Fibroblast of lung (primary cell): ENCODE results near the gene CPA4. TPM values are rescaled to one million over a fixed set of nuclear protein-coding genes. Genes with fewer than 3 reads are reported as not detected.

Experiments
- DNase-seq, 2 donors: peaks; one replicate each; pipeline versions ENCODE4 v3.0.0 to v3.0.0-alpha.2; 2010; ENCODE audit warnings: low read depth in 2 of 2
- H2AFZ ChIP-seq: 2 replicates; pipeline ENCODE4 v1.5.1; 2012; ENCODE audit warnings: low read length, control low read depth, inconsistent platforms
- H3K27ac ChIP-seq: 2 replicates; pipeline ENCODE4 v1.5.1; 2011; ENCODE audit warnings: low read length, control low read depth; ENCODE audit not compliant: insufficient read depth
- H3K27me3 ChIP-seq: 2 replicates; pipeline ENCODE4 v1.5.1; 2011; ENCODE audit warnings: mild to moderate bottlenecking, low read length; ENCODE audit not compliant: control insufficient read depth, insufficient read depth
- H3K36me3 ChIP-seq: 2 replicates; pipeline ENCODE4 v1.5.1; 2011; ENCODE audit warnings: low read length; ENCODE audit not compliant: control insufficient read depth, insufficient read depth
- H3K4me1 ChIP-seq: 2 replicates; pipeline ENCODE4 v1.5.1; 2011; ENCODE audit warnings: low read length; ENCODE audit not compliant: control insufficient read depth, insufficient read depth; ENCODE audit errors: extremely low read depth
- H3K4me2 ChIP-seq: 2 replicates; pipeline ENCODE4 v1.5.1; 2011; ENCODE audit warnings: low read length, control low read depth; ENCODE audit not compliant: insufficient read depth; ENCODE audit errors: extremely low read depth
- H3K4me3 ChIP-seq, 4 experiments: fragments of 200-600 bp in 1 of 4; sonication (generic) in 1 of 4; replicated peaks in 1 of 4; 2 replicates each; pipeline ENCODE4 v1.5.1; 2011 to 2016; ENCODE audit warnings: low read length in 4 of 4, low read depth in 3 of 4, mild to moderate bottlenecking in 3 of 4, control low read depth in 2 of 4, inconsistent platforms in 1 of 4, mixed read lengths in 1 of 4; ENCODE audit not compliant: insufficient read depth in 1 of 4; ENCODE audit errors: control extremely low read depth in 1 of 4
- H3K79me2 ChIP-seq: 2 replicates; pipeline ENCODE4 v1.5.1; 2012; ENCODE audit warnings: mild to moderate bottlenecking, low read length, inconsistent platforms; ENCODE audit not compliant: control insufficient read depth, insufficient read depth
- H3K9ac ChIP-seq: 2 replicates; pipeline ENCODE4 v1.5.1; 2011; ENCODE audit warnings: mild to moderate bottlenecking, low read length, control low read depth; ENCODE audit not compliant: insufficient read depth
- H3K9me3 ChIP-seq: 2 replicates; pipeline ENCODE4 v1.5.1; 2012; ENCODE audit warnings: low read depth, low read length; ENCODE audit not compliant: control insufficient read depth, insufficient read depth
- H4K20me1 ChIP-seq: 2 replicates; pipeline ENCODE4 v1.5.1; 2011; ENCODE audit warnings: low read length; ENCODE audit not compliant: control insufficient read depth, insufficient read depth; ENCODE audit errors: extremely low read depth
- CTCF ChIP-seq, 2 donors: IDR thresholded peaks in 1 of 2; conservative IDR thresholded peaks in 1 of 2; 1 replicate in 1 of 2; 2 replicates in 1 of 2; pipeline ENCODE4 v1.5.1; 2011 to 2012; ENCODE audit warnings: low read length in 2 of 2, control low read depth in 1 of 2, inconsistent platforms in 1 of 2, low read depth in 1 of 2, mild to moderate bottlenecking in 1 of 2
- EZH2 ChIP-seq: IDR thresholded peaks from 2 replicates; pipeline ENCODE4 v1.5.1; 2012; ENCODE audit warnings: low read length, control low read depth, mild to moderate bottlenecking; ENCODE audit errors: missing control alignments
- polyA plus RNA-seq, 2 donors: library from polyadenylated mRNA; depleted of rRNA in 1 of 2; stranded (reverse) in 1 of 2; unstranded in 1 of 2; fragments of >200 nt; gene quantifications; 2 replicates each; pipeline ENCODE4 v1.2.1, GENCODE V29; 2011 to 2012; ENCODE audit warnings: missing spikeins in 1 of 2
- total RNA-seq: library from RNA; depleted of rRNA; stranded (reverse); fragments of >200 nt; gene quantifications from 2 replicates; pipeline ENCODE4 v1.2.1, GENCODE V29; 2014

Gene CPA4
- total and polyA plus RNA-seq, 2 donors (not counting 1 experiment from before 2014, with no cell fraction given): 6.4 to 48.3 TPM

- Histone ChIP-seq H3K27me3 (no peaks in the 10 kb centered on the region), H3K79me2 (no peaks in the 10 kb centered on the region), H3K4me1 (no peaks in the 10 kb centered on the region), H3K9me3 (no peaks in the 10 kb centered on the region), H3K36me3 (no peaks in the 10 kb centered on the region), H2AFZ (no peak overlapping the region), H3K9ac (no peak overlapping the region), H3K4me3 (no peak overlapping the region), H3K27ac (no peak overlapping the region), H3K4me2 (no peak overlapping the region), H4K20me1 (no peaks in the 10 kb centered on the region)
- TF ChIP-seq CTCF (conservative IDR thresholded peaks at IDR 0.05 in 1 of 2, IDR thresholded peaks at IDR 0.05 in 1 of 2; ENCODE audit: low read depth in 1 of 2, low read length in 2 of 2) (no peak), EZH2 (no peak)
- peak in 1 of 2 donors; percentile 58 for DNase-seq
Measured at GRCh38 chr7:130301501-130302020, 8.6 kb downstream of the CPA4 start.

GRCh38 chr7:130302649-130303048, 9.7 kb downstream of the CPA4 start:
- H3K36me3 ChIP-seq: no peaks in the 10 kb centered on the region
- no peak overlapping the region for H3K27ac ChIP-seq
- H3K4me2 ChIP-seq: no peak overlapping the region
- H2AFZ ChIP-seq: no peak overlapping the region
- no peaks in the 10 kb centered on the region for H3K27me3 ChIP-seq
- H3K4me1 ChIP-seq: no peaks in the 10 kb centered on the region
- H3K9ac ChIP-seq: no peak overlapping the region
- H4K20me1 ChIP-seq: no peaks in the 10 kb centered on the region
- no peak overlapping the region for H3K4me3 ChIP-seq
- H3K9me3 ChIP-seq: no peaks in the 10 kb centered on the region
- no peak for DNase-seq
- TF ChIP-seq EZH2 (no peak), CTCF (conservative IDR thresholded peaks at IDR 0.05 in 1 of 2, IDR thresholded peaks at IDR 0.05 in 1 of 2; ENCODE audit: low read depth in 1 of 2, low read length in 2 of 2) (no peak)
- no peaks in the 10 kb centered on the region for H3K79me2 ChIP-seq

DNA sequence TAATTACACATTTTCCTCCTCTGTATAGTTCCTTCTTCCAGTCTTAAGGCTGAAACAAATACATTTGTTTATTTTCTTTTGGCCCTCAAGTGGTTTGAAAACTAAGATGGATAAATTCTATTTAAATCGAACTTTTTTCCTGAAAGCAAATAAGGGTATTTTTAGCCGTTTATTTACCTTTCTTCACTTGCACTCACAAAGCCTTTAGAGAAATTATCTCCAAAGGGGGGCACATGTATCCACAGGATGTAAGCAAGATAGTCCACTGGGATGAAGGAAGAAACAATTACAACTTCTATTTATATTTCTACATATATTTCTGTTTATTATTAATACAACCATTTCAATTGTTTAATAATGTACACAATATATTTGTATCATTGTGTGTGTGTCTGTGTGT, 10.2 kb downstream of the CPA4 start:
- TF ChIP-seq CTCF (conservative IDR thresholded peaks at IDR 0.05 in 1 of 2, IDR thresholded peaks at IDR 0.05 in 1 of 2; ENCODE audit: low read depth in 1 of 2, low read length in 2 of 2): no peak
- no peak for TF ChIP-seq EZH2

More for the DNA sequence above, 10.2 kb downstream of the CPA4 start:
- no peak overlapping the region for H3K4me3 ChIP-seq
- H3K27ac ChIP-seq: no peak overlapping the region
- H2AFZ ChIP-seq: no peak overlapping the region
- no peaks in the 10 kb centered on the region for H3K27me3 ChIP-seq
- peaks cover 2% of the 10 kb centered on the region for H3K36me3 ChIP-seq
- H3K4me1 ChIP-seq: no peaks in the 10 kb centered on the region
- H4K20me1 ChIP-seq: no peaks in the 10 kb centered on the region
- no peak for DNase-seq
- no peak overlapping the region for H3K4me2 ChIP-seq
- no peak overlapping the region for H3K9ac ChIP-seq
- no peaks in the 10 kb centered on the region for H3K79me2 ChIP-seq
- no peaks in the 10 kb centered on the region for H3K9me3 ChIP-seq
